Heart right ventricle (tissue), 16 donors: ENCODE measurements around the gene SNX24. TPM values are rescaled to one million over a fixed set of nuclear protein-coding genes. Genes with fewer than 3 reads are reported as not detected.
"Not testable (repeated sequence)": the region's sequence is repeated elsewhere in the genome, so short reads cannot be mapped to it uniquely, and the experiment has no call there.

Experiments used
- ATAC-seq, 8 donors: fragments of 200-7000 bp; cut with Tn5 transposase; one replicate each; pipeline ENCODE4 v1.9.1; 2020; ENCODE audit warnings: mild to moderate bottlenecking in 8 of 8, moderate library complexity in 8 of 8, moderate number of reproducible peaks in 1 of 8
- DNase-seq, 2 donors: peaks; one replicate each; pipeline ENCODE4 v3.0.0-alpha.2; 2020
- H3K27ac ChIP-seq, 10 donors: fragments of 200-600 bp; sonication (generic) in 2 of 10; one replicate each; pipeline versions ENCODE4 v1.5.0 to v1.8.0; 2020 to 2022; ENCODE audit warnings: mild to moderate bottlenecking in 3 of 10
- H3K27me3 ChIP-seq, 7 donors: fragments of 200-600 bp; one replicate each; pipeline ENCODE4 v1.8.0; 2021 to 2022; ENCODE audit warnings: mild to moderate bottlenecking in 2 of 7
- H3K36me3 ChIP-seq, 9 donors: fragments of 200-600 bp; sonication (generic) in 1 of 9; one replicate each; pipeline versions ENCODE4 v1.5.0 to v1.8.0; 2020 to 2022; ENCODE audit warnings: mild to moderate bottlenecking in 2 of 9
- H3K4me1 ChIP-seq, 9 donors: fragments of 200-600 bp; sonication (generic) in 1 of 9; one replicate each; pipeline versions ENCODE4 v1.5.0 to v1.8.0; 2020 to 2022; ENCODE audit warnings: mild to moderate bottlenecking in 4 of 9
- H3K4me3 ChIP-seq, 10 donors: fragments of 200-600 bp; sonication (generic) in 2 of 10; one replicate each; pipeline versions ENCODE4 v1.5.0 to v1.8.0; 2020 to 2022; ENCODE audit warnings: mild to moderate bottlenecking in 7 of 10, moderate library complexity in 2 of 10
- H3K9me3 ChIP-seq, 11 donors: fragments of 200-600 bp in 10 of 11; sonication (generic) in 2 of 11; one replicate each; pipeline versions ENCODE4 v1.5.0 to v1.8.0; 2013 to 2022; ENCODE audit warnings: mild to moderate bottlenecking in 2 of 11, control low read depth in 1 of 11, moderate library complexity in 1 of 11
- CTCF ChIP-seq, 9 donors: fragments of 200-600 bp; sonication (generic) in 2 of 9; IDR thresholded peaks; one replicate each; pipeline versions ENCODE4 v1.5.0 to v1.8.0; 2021 to 2022; ENCODE audit warnings: antibody characterized with exemption in 9 of 9, mild to moderate bottlenecking in 5 of 9, moderate library complexity in 1 of 9
- WGBS, 2 donors: extraction: QIAGEN DNeasy Blood & Tissue Kit; methylation state at CpG; one replicate each; pipeline ENCODE4 v1.1.7; 2013; ENCODE audit warnings: inconsistent platforms in 1 of 2; 5-methylcytosine and 5-hydroxymethylcytosine counted together
- intact Hi-C, 10 donors: fragments of 100-400 bp; cut with DNase I; formaldehyde crosslinking; loops; one replicate each; pipeline versions ENCODE4 v1.11.1 to v1.14.2; 2022
- polyA plus RNA-seq, 2 donors: library from polyadenylated mRNA; stranded (reverse); fragments of 200-250 nt; gene quantifications; one replicate each; pipeline ENCODE4 v1.2.3, GENCODE V29; 2013
- total RNA-seq, 10 donors: library from RNA; stranded (reverse); fragmentation: NEBNext Ultra II Directional in 3 of 10; extraction: Animal tissue kit (Norgen Biotek cat#: 25700) in 3 of 10; gene quantifications; one replicate each; pipeline versions ENCODE4 v1.2.1 to v1.2.4, GENCODE V29; 2021 to 2023
- donor health status: Arrhythmogenic right ventricular cardiomyopathy.
- donor health status: ischemic (EF 13 %, LVEDD 7.1; RV severe dilation, severe dysfunction).
- donor health status: healthy with polysubstance abuse.
- donor health status: DM: no; HTN: yes; CAD: no.
- donor health status: DM: no; HTN: no; CAD: no.
- donor health status: ischemic (EF 25% LVEDD 6.9; RV normal size, moderate dysfunction).
- donor health status: ischemic (EF 25% LVEDD 5.7; RV mildly dilated, moderate dysfunction).
- donor health status: healthy.
- donor health status: DM: yes; HTN: yes; CAD: no.
- donor health status: Ischemic cardiomyopathy.
- donor health status: ischemic (EF 35%, LVEDD 5.7; RV mildly dilated, moderate dysfunction).
- donor health status: nonischemic (EF 11% LVEDD 7.7; RV severe dilation, severe dysfunction).
- donor health status: DM: yes; HTN: yes; CAD: no.
- donor health status: PGD.
- donor health status: ischemic (EF 29% LVEDD 5.4; RV normal size, mild dysfunction).
- donor health status: nonischemic (EF 23%, LVEDD 6.1; RV moderate dilation, normal function).

SNX24 gene
- total and polyA plus RNA-seq, 12 donors, result 11.7 to 16.3 (median 13.8) TPM

GRCh38 chr5:122907276-122907675 lies 61.9 kb downstream of the SNX24 start:
- Histone ChIP-seq H3K4me3 (no peak overlapping the region), H3K4me1 (peaks cover 0 to 21% (median 7%) of the 10 kb centered on the region in 9 donors), H3K36me3 (peaks cover 0 to 3% (median 0%) of the 10 kb centered on the region in 9 donors), H3K27ac (no peak overlapping the region), H3K9me3 (no peaks in the 10 kb centered on the region), H3K27me3 (no peaks in the 10 kb centered on the region)
- 60 to 65% methylated on average over 3 of the region's 3 CpGs for WGBS, 2 donors
- DNase-seq (no peak), ATAC-seq (no peak)
- intact Hi-C loops, result loop anchor here in 2 of 10 donors (5.0 kb wide), 2 partner anchors 130 to 445 kb away; partner anchors contain the start of gene PPIC (in 1 of the 2)
- no peak for TF ChIP-seq CTCF (IDR thresholded peaks at IDR 0.05)

- Histone ChIP-seq H3K4me3 (no peak overlapping the region), H3K4me1 (peaks cover 0 to 21% (median 7%) of the 10 kb centered on the region in 9 donors), H3K27ac (no peak overlapping the region), H3K9me3 (no peaks in the 10 kb centered on the region), H3K36me3 (peaks cover 0 to 3% (median 0%) of the 10 kb centered on the region in 9 donors), H3K27me3 (no peaks in the 10 kb centered on the region)
- intact Hi-C loops, result loop anchor here in 2 of 10 donors (5.0 kb wide), 2 partner anchors 129 to 444 kb away; partner anchors contain the start of gene PPIC (in 1 of the 2)
- no peak for ATAC-seq
- no peak for DNase-seq
- 74 to 82% methylated on average over 6 of the region's 6 CpGs for WGBS, 2 donors
- TF ChIP-seq CTCF (IDR thresholded peaks at IDR 0.05), result no peak
Measured at GRCh38 chr5:122908108-122908507, 62.7 kb downstream of the SNX24 start.

- peaks cover 0 to 3% (median 0%) of the 10 kb centered on the region in 9 donors for H3K36me3 ChIP-seq
- WGBS, 2 donors, result 82 to 86% methylated on average over 6 of the region's 6 CpGs
- no peak overlapping the region for H3K27ac ChIP-seq
- peaks cover 0 to 21% (median 7%) of the 10 kb centered on the region in 9 donors for H3K4me1 ChIP-seq
- no peaks in the 10 kb centered on the region for H3K27me3 ChIP-seq
- ATAC-seq, result peak in 1 of 8 donors; percentile 39
- no peak for DNase-seq
- H3K9me3 ChIP-seq, result no peaks in the 10 kb centered on the region
- TF ChIP-seq CTCF (IDR thresholded peaks at IDR 0.05), result no peak
- no peak overlapping the region for H3K4me3 ChIP-seq
- intact Hi-C loops, result loop anchor here in 2 of 10 donors (5.0 kb wide), 2 partner anchors 129 to 444 kb away; partner anchors contain the start of gene PPIC (in 1 of the 2)
Measured at GRCh38 chr5:122908662-122909061, 63.2 kb downstream of the SNX24 start.

- intact Hi-C loops, result loop anchor here in 2 of 10 donors (5.0 kb wide), 2 partner anchors 128 to 443 kb away; partner anchors contain the start of gene PPIC (in 1 of the 2)
- Histone ChIP-seq H3K36me3 (peaks cover 0 to 3% (median 0%) of the 10 kb centered on the region in 9 donors), H3K9me3 (no peaks in the 10 kb centered on the region), H3K27me3 (no peaks in the 10 kb centered on the region), H3K27ac (no peak overlapping the region), H3K4me3 (no peak overlapping the region), H3K4me1 (peaks cover 0 to 21% (median 7%) of the 10 kb centered on the region in 9 donors)
- WGBS, 2 donors, result 61 to 76% methylated on average over 5 of the region's 5 CpGs
- no peak for TF ChIP-seq CTCF (IDR thresholded peaks at IDR 0.05)
- DNase-seq, result no peak
- ATAC-seq, result no peak
Measured at GRCh38 chr5:122909470-122910100, 64.2 kb downstream of the SNX24 start.

- H3K4me1 ChIP-seq, ATAC-seq, H3K9me3 ChIP-seq, DNase-seq, intact Hi-C loops, H3K4me3 ChIP-seq, H3K27me3 ChIP-seq, H3K36me3 ChIP-seq, H3K27ac ChIP-seq: not testable (repeated sequence)
- 98 to 100% methylated on average over 18 to 19 of the region's 20 CpGs for WGBS, 2 donors
Measured at GRCh38 chr5:122913436-122913835, 68.0 kb downstream of the SNX24 start.
